ENCODE measurements around the gene CLDN4.
A peak's percentile ranks its signal among the peaks of the same experiment; 100 is the strongest.
"Not testable (repeated sequence)": the region's sequence is repeated elsewhere in the genome, so short reads cannot be mapped to it uniquely, and the experiment has no call there.

CLDN4 gene

DNA sequence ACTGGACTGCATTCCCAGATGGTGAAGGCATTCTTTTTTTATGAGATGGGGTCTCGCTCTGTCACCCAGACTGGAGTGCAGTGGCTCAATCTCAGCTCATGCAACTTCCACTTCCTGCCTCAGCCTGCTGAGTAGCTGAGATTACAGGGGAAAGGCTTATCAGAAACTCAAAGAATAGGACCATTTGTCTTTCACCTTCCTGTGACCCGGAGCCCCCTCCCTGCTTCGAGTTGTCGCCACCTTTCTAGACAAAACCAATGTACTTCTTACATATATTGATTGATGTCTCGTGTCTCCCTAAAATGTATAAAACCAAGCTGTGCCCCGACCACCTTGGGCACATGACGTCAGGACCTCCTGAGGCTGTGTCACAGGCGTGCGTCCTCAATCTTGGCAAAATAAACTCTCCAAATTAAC is 13.3 kb downstream of the CLDN4 start:
- no peak for DNase-seq

DNA sequence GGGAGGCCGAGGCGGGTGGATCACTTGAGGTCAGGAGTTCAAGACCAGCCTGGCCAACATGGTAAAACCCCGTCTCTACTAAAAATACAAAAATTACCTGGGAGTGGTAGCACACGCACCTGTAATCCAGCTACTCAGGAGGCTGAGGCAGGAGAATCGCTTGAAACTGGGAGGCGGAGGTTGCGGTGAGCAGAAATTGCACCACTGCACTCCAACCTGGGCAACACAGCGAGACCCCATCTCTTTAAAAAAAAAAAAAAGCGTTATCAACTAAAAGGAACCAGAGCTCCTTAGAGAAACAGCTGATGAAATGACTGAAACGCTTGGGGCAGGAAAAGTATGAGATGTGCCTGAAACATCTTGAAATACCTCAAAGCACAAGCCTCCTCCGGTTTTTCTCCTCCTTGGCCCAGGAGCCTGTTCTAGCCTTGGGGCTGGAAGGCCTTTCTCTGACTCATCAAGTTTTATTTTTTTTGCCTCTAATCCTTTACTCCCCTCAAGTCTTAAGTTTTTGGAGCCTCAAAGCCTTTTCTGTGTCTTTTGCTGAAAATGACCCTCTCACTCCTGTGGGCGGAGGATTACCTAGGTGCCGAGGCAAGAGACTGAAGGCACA is 14.2 kb downstream of the CLDN4 start:
- DNase-seq: no peak

DNA sequence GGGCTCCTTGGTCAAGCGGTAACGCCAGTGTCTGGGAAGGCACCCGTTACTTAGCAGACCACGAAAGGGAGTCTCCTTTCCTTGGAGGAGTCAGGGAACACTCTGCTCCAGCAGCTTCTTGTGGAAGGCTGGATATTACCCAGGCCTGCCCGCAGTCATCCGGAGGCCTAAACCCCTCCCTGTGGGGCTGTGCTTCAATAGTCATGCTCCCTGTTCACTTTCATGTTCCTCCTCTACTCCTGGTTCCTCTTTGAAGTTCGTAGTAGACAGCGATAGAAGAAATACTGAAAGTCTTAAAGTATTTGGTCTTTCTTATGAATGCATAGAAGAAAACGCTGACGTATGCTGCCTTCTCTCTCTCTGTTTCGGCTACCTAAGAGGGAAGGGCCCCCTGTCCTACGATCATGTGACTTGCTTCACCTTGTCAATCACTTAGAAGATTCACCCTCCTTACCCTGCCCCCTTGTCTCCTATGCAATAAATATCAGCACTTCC is 15.0 kb downstream of the CLDN4 start:
- DNase-seq: not testable (repeated sequence)

DNA sequence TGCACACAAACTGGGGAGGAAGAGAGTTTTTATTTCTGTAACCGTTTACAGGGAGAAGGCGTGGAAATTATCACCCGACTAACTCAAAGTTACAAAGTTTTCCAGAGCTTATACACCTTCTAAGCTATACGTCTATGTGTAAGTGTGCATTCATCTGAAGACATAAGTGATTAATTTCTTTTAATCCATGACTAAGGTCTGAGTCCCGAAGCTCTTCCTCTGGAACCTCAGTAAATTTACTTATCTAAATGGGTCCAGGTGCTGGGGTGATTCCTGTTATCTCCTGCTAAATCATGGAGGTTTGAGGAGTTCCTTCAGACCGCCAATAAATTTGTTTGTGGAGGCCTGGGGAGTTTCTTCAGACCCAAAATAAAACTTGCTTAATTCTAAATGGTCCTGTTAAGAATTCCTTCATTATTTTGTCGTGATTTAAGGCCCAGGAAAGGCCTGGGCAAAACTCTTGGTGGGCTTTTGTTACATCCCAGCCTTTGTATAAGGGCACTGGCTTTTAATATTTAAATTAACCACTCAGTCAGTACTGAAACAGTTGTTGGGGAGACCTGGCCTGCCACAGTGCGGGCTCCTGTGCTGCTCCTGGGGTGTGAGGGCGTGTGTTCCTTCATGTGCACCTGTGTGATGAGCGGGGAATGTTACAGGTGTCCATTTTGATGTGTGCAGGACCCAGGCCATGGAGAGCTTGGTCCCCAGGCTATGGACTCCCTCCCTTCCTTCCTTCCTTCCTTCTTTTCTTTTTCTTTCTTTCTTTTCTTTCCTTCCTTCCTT is 17.3 kb downstream of the CLDN4 start:
- no peak for DNase-seq

DNA sequence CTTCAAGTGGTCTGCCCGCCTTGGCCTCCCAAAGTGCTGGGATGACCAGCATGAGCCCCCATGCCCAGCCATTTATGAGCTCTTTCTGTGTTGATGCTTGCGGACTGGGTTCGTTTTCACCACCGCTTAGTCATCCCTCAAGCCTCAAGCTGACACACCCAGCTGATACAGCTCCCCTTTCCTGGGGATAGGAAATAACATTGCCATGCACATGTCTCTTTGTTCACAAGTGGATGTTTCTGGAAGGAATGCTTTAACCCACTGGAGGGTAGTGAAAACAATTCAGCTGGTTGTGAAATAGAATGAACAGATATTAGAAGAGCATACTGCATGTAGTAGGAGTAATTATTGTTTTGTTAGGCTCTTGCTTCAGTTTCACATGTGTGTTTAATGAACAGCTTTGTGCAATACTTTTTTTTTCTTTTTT is 20.0 kb downstream of the CLDN4 start:
- no peak for DNase-seq

DNA sequence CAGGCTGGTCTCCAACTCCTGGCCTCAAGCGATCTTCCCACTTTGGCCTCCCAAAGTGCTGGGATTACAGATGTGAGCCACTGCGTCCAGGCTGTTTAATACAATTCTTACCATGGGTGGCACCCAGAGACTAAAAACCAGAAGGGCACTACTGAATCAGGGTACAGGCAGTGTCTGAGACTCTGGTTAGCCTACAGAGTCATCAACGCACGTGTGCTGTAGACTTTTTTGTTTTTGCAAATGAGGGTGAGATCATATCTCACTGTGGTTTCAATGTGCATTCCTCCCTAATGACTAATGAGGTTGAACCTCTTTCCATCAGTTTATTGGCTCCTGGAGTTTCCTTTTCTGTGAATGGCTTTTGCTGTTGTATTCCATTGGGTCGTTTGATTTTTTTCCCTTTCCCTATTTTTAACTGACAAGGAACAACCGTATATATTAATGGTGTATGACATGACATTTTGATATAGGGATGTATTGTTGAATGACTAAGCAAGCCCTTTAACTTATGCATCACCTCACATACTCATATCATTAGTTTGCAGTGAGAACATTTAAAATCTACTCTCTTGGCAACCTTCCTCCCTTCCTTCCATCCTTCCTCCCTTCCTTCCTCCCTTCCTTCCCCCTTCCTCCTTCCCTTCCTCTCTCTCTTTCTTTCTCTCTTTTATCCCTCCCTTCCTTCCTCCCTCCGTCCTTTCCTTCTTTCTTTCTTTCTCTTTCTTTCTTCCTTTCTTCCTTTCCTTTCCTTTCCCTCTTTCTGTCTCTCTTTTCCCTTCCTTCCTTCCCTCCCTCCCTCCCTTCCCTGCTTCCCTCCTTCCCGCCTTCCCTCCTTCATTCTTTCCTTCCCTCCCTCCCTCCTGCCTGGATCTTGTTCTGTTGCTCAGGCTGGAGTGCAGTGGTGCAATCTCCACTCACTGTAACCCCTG is 20.9 kb downstream of the CLDN4 start:
- peak; percentile 35 for DNase-seq

DNA sequence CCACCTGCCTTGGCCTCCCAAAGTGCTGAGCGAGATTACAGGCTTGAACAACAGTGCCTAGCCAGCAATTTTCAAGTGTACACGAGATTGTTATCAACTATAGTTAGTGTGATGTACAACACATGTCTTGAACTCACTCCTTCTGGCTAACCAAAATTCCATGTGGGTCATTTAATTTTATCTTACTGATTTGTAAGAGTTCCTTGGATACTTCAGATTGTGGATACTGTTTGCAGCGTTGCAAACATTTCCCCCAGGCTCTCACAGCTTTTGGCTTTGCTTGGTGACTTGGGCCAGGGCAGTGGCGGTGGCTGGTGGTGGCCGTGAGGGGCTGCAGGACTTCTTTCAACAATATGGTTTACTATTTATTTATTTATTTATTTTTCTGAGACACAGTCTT is 21.7 kb downstream of the CLDN4 start:
- DNase-seq: no peak

DNA sequence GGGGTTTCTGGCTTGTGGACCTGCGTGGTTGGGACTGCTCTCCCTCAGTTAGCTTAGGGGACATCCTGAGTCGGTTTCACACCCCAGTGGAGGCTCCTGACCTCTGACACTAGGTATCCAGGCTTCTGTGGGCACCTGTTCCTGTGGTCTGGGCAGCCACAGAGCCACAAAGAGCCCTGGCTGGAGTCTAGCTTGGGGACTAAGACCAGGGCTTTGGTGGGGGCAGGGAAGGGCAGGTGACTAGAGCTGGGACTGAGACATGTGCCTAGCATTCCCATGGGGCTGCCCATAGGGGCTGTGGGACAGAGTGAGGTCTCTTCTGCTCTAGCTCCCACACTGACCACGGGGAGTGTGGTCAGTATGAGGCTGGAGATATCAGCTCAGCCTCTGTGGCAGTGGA is 26.1 kb downstream of the CLDN4 start:
- no peak for DNase-seq

DNA sequence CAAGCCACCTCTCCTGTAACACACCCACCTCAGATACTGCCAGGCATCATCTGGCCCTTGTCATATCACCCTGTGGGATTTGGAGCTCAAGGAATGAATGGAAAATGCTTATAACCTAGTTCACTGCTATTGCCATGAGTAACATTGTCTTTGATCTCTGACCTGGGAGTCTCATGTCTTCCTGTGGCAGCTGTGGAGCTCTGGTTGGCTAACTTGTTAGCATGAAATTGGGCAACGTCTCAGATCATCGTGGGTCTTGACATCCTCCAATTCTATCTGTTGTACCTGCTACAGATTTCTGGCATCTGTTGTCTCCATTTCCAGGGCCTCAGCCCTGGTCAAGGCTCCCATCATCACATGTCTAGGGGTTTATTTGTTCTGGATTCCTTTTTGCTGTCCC is 28.0 kb downstream of the CLDN4 start:
- no peak for DNase-seq

DNA sequence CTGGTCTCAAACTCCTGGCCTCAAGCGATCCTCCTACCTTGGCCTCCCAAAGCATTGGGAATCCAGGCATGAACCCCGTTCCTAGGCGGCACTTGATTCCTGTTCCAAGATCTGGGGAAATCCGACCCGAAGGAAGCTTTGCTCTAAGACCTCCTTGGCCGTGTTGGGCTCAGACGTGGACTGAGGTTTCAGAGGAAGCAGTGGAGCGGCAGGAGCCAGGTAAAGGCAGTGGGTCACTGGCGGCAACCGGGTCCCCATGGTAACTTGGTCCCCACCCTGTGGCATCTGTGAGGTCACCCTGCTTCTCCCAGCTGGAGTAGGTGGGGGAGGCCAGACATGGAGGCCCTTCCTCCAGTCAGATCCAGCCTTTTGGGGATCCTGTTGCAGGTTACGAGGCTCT is 30.1 kb downstream of the CLDN4 start, which contains the start of gene TMEM270:
TSS of gene TMEM270 (plus strand) at position 301 of the 400 bp plus-strand sequence. CDS start at position 337, 36 bp downstream.
- no peak for DNase-seq

DNA sequence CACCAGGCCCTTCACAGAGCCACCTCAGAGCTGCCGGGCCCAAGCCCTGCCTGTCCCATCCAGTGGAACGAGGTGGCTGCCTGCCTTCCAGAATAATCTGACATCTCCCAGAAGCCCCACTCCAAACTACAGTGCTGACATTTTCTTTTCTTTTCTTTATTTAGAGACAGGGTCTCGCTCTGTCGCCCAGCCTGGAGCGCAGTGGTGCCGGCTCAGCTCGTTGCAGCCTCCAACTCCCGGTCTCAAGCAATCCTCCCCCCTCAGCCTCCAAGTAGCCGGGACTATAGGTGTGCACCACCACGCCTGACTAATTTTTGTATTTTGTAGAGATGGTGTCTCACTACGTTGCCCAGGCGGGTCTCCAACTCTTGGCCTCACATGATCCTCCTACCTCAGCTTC is 30.5 kb downstream of the CLDN4 start:
- no peak for DNase-seq

DNA sequence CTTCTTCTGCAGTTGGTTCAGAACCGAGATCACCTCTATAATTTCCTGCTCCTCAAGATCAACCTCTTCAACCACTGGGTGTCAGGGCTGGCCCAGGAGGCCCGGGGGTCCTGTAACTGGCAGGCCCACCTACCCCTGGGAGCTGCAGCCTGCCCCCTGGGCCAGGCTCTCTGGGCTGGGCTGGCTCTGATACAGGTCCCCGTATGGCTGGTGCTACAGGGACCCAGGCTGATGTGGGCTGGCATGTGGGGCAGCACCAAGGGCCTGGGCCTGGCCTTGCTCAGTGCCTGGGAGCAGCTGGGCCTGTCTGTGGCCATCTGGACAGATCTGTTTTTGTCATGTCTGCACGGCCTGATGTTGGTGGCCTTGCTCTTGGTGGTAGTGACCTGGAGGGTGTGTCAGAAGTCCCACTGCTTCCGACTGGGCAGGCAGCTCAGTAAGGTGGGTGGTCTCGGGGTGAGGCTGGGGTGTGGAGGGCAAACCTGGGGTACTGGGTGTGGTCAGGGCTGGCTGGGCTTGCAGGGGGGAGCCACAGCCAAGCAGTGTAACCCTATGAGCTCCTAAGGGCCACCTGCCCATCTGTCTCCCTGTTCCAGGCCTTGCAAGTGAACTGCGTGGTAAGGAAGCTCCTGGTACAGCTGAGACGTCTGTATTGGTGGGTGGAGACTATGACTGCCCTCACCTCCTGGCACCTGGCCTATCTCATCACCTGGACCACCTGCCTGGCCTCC is 34.4 kb downstream of the CLDN4 start:
- no peak for DNase-seq

DNA sequence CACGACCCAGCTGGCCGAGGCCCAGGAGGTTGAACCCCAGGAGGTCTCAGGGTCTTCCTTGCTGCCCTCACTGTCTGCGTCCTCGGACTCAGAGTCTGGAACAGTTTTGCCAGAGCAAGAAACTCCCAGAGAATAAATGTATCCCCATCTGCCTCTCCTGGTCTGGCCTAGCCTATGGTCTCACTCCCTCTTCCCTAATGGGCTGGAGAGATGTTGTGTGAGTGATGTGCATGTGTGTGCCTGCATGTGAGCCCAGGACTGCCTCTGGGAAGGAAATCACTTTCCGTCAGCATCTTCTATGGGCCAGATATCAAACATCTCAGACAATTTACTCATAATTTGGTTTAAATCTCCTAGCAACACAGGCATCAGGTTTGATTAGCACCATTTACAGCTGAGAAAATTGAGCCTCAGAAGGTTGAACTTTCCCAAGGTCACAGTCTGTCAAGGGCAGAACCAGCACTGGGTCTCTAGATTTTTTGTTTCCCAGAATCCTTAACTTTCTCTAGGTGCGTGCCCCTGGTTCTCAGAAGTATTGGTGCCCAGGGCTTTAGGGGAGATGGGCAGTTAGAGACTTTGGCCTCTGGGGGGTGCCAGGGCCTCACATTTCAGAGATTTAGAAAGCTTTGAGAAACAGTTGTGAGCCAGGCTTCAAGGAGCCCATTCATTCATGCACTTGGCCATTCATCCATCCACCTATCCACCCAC is 35.1 kb downstream of the CLDN4 start:
- no peak for DNase-seq

DNA sequence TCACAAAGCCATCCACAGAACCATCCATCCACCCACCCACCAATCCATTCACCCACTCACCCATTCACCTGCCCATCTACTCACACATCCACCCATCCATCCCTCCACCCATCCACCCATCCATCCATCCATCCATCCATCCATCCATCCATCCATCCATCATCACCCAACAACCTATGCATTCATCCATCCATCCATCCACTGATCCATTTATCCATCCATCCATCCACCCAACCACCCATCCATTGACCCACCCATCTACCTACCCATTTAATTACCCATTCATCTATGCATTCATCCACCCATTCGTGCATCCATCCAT is 35.6 kb downstream of the CLDN4 start:
- no peak for DNase-seq

DNA sequence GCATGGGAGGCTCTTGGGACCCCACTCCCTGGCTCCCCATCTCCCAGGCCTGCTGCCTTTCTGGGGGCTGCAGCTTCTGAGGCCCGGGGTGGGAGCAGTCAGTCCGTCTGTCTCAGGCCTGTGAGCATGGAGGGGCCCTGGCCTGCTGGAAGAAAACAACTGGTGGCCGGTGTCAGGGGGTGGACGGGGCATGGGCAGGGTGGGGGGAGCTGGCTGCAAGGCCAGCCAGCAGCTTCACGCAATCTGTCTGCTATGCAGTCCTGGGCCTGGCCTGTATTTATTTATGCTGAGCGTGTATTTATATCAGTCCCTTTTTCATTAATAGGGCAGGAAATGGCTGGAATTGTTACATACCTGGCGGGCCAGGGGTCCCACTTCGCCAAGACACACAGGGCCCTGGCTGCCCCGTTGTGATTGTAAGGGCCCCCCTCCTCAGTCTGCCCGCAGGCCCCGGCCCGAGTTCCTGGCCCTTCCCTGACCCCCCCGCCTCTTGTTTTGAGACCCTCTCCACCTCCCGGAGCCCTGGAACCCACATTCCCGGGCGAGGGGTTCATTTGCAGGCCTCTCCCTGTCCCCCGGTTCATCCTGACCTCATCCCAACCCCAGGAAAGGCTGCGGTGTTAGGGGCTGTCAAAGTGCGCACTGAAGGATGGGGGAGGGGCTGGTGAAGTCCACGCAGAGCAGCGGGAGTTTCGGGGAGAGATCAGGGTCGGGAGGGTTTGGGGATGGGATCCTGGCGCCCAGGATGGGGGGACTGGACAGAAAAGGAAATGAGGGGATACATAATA is 38.4 kb downstream of the CLDN4 start:
- DNase-seq: no peak

DNA sequence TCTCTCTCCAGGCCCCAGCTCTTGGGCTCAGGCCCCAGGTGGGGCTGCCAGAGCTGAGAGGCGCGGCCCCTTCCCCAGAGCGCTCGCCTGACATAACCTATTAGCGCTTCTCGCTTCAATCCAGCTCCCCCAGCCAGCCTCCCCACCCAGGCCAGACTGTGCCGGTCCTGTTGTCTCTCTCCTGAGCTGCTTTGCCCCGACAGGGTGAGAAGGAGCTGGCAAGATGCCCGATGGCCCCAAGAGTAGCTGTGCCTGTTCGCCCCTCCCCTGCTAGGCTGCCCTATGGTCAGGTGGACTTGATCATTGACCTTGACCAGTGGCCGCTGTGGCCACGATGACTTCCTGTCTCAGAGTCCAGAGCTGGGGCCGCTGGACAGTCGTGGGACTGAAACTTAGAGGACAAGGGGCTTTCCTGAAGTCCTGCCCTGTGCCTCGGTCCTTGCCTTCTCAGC is 39.3 kb downstream of the CLDN4 start:
- DNase-seq: no peak

DNA sequence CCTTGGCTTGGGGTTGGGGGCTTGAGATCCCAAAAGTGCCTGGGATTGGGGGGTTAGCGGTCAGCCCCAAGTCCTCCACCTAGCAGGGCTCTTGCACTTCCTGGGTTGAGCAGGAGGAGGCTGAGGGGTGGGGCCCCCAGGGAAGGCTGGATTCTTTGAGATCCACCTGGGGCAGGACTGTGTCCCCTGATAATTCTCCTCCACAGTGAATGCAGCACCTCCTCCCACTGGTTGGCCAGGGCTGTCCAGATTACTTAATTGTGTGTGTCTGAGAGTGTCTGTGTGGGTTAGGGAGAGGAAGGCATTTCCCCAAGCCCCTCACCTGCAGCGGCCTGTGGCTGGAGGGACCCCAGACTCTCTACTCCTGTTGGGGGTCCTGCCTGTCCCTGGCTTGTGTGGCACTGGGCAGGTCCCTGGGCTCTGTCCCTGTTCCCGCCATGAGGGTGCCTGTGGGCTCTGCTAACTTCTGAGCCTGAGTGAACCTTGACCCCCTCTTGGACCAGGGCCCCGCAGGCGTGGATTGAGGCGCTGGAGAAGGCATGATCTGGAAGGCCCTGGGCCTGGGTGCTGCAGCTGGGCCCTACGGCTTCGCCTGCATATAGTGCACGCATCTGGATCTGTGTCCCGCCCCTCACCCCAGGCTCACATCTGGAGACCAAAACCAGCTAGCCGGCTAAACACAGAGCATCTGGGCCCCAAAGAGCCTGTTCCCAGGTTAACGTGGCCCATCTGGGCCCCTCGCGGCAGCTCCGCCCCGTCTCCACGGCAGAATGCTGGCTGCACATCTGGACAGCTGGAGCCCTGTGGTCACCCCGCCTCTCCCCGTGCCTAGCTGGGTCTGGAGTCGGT is 40.6 kb downstream of the CLDN4 start:
- DNase-seq: no peak

DNA sequence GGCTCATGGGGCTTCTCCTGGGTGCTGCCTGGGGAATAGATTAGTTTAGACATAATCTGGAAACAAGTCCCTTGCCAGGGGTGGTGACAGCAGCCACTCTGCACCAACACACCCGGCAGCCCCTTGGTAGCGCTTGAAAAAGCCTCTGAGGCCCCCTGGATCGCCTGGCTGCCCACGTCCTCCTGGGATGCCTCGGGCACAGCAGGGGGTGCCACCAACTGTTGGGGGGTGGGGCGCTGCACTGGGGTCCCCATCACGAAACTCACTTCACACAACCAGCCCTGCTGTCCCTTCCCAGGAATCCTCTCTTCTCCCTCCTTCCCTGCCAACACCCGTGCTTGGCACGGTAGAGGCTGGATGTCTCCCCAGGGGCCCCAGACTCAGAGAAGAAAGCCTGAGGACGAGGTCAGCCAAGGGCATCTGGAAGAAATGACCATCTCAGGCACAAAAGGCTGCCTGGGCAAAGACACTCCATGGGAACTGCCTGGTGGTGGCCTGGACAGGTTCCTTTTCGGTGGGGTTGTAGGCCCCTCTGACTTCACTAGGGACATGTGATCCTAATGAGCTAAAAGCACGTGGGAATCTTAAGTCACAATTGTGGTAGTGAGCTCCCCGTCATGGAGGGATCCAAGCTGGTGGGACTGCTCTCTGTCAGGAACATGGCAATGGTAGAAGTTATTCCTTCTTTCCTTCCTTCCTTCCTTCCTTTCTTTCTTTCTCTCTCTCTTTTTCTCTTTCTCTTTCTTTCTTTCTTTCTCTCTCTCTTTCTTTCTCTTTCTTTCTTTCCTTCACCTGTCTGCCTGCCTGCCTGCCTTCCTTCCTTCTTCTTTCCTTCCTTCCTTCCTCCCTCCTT is 41.5 kb downstream of the CLDN4 start:
- DNase-seq: no peak

DNA sequence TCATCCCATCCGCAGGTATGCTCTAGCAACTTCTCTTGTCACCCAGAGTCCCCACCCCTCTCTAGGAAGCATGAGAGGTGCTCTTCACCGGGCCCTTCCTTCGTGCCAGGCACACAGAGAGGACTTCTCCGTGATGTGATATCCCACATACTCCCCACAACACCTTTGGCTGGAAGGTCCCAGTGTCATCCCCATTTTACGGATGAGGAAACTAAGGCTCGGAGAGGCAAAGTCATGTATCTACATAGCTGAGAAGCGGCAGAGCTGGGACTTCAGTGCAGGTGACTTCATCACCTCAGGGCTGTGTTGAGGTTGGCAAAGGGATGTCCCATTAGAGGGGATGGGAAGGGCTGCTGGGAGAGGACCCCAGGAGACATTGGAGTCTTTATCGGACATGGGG is 45.6 kb downstream of the CLDN4 start:
- DNase-seq: no peak
